Testis (tissue), 2 donors: ENCODE results near the gene FAM222A.

Source experiments
- CTCF ChIP-seq, 3 experiments: fragments of 450-650 bp in 2 of 3; fragments of 200-600 bp in 1 of 3; sonication (generic) in 1 of 3; IDR thresholded peaks; one replicate each; pipeline ENCODE4 v1.5.1; 2016 to 2019; ENCODE audit warnings: antibody characterized with exemption in 3 of 3, mild to moderate bottlenecking in 2 of 3, moderate library complexity in 1 of 3
- POLR2A ChIP-seq: fragments of 450-650 bp; IDR thresholded peaks from one replicate; pipeline ENCODE4 v1.6.1; 2017; ENCODE audit warnings: antibody characterized with exemption, mild to moderate bottlenecking, moderate library complexity

DNA sequence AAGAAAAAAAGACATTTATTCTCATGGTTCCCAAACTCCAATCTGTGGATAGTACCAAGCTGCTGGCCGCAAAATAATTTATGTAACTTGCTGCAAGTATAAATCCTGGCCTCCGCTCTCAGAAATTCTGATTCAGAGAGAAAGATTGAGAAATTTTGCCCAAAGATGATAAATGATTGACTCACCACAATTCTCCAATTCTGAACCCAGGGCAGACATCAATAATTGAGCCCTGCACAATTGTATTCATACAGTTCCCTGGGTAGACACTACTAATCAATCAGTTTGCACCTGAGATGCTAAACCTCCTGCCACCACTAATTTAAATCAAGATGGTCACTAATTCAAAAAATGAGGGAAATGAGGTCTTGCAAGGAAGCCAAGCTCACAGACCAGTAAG is 81.4 kb downstream of the FAM222A start:
- TF ChIP-seq CTCF (IDR thresholded peaks at IDR 0.05) = no peak
- TF ChIP-seq POLR2A = no peak
